Smooth muscle cell (in vitro differentiated cells): ENCODE results near the gene AHRR. TPM values are rescaled to one million over a fixed set of nuclear protein-coding genes. Genes with fewer than 3 reads are reported as not detected.

Experiments
- DNase-seq: peaks from one replicate; lab custom pipeline; 2025; ENCODE audit not compliant: unreplicated experiment; lab: John Stamatoyannopoulos, UW
- H2AFZ ChIP-seq: fragments of 200-600 bp; sonication (generic); 2 replicates; pipeline ENCODE4 v1.6.0; 2016; ENCODE audit warnings: antibody characterized with exemption, low read depth, mild to moderate bottlenecking
- H3F3A ChIP-seq: fragments of 200-600 bp; sonication (generic); 2 replicates; pipeline ENCODE4 v1.6.0; 2017; ENCODE audit warnings: antibody characterized with exemption, low read depth
- H3K27ac ChIP-seq: fragments of 200-600 bp; sonication (generic); 2 replicates; pipeline ENCODE4 v1.5.1; 2016; ENCODE audit warnings: low read depth, mild to moderate bottlenecking
- H3K27me3 ChIP-seq: fragments of 200-600 bp; sonication (generic); 2 replicates; pipeline ENCODE4 v1.6.1; 2016; ENCODE audit warnings: low read depth, mild to moderate bottlenecking
- H3K36me3 ChIP-seq: fragments of 200-600 bp; sonication (generic); 2 replicates; pipeline ENCODE4 v1.5.1; 2016; ENCODE audit warnings: low read depth
- H3K4me1 ChIP-seq: fragments of 200-600 bp; sonication (generic); 2 replicates; pipeline ENCODE4 v1.5.1; 2016; ENCODE audit warnings: low read depth
- H3K4me2 ChIP-seq: fragments of 200-600 bp; sonication (generic); 2 replicates; pipeline ENCODE4 v1.6.0; 2016; ENCODE audit warnings: mild to moderate bottlenecking
- H3K4me3 ChIP-seq: fragments of 200-600 bp; sonication (generic); 2 replicates; pipeline ENCODE4 v1.5.1; 2016; ENCODE audit warnings: mild to moderate bottlenecking
- H3K79me2 ChIP-seq: fragments of 200-600 bp; sonication (generic); 2 replicates; pipeline ENCODE4 v1.6.0; 2016; ENCODE audit warnings: low read depth, mild to moderate bottlenecking
- H3K9ac ChIP-seq: fragments of 200-600 bp; sonication (generic); 2 replicates; pipeline ENCODE4 v1.6.0; 2016; ENCODE audit warnings: low read depth
- H3K9me3 ChIP-seq: fragments of 200-600 bp; sonication (generic); replicated peaks from 2 replicates; pipeline ENCODE4 v1.5.1; 2016; ENCODE audit warnings: low read depth
- H4K20me1 ChIP-seq: fragments of 200-600 bp; sonication (generic); 2 replicates; pipeline ENCODE4 v1.6.0; 2016; ENCODE audit warnings: low read depth
- CTCF ChIP-seq: fragments of 200-600 bp; sonication (generic); IDR thresholded peaks from 2 replicates; pipeline ENCODE4 v1.5.1; 2017; ENCODE audit warnings: borderline replicate concordance, mild to moderate bottlenecking, antibody characterized with exemption; ENCODE audit not compliant: insufficient read depth, poor library complexity, severe bottlenecking
- WGBS: methylation state at CpG from one replicate; pipeline ENCODE4 v1.1.7; 2016; ENCODE audit warnings: low lambda C conversion rate; 5-methylcytosine and 5-hydroxymethylcytosine counted together
- polyA plus RNA-seq: library from polyadenylated mRNA; unstranded; fragments of >200 nt; fragmentation: Nextera tagmentation; extraction: Ambion mirVana; gene quantifications from 2 replicates; pipeline ENCODE4 v1.2.1, GENCODE V29; 2016
- total RNA-seq: library from RNA; depleted of rRNA; stranded (reverse); fragments of >200 nt; gene quantifications from 2 replicates; pipeline ENCODE4 v1.2.3, GENCODE V29; 2014

The AHRR gene
- total and polyA plus RNA-seq, 2 experiments from 2014 or later: 14.4 to 18.2 TPM

GRCh38 chr5:313806-314376, 7.6 kb upstream of the AHRR start:
- DNase-seq: no peak
- Histone ChIP-seq H3K27me3 (peaks cover under 1% of the 10 kb centered on the region), H3K9ac (no peak overlapping the region), H3K36me3 (peaks cover 4% of the 10 kb centered on the region), H4K20me1 (peaks cover 83% of the 10 kb centered on the region), H3K27ac (no peak overlapping the region), H3K4me2 (no peak overlapping the region), H2AFZ (no peak overlapping the region), H3K4me1 (no peaks in the 10 kb centered on the region), H3K9me3 (no peaks in the 10 kb centered on the region), H3K4me3 (no peak overlapping the region), H3F3A (no peaks in the 10 kb centered on the region), H3K79me2 (no peaks in the 10 kb centered on the region)
- TF ChIP-seq CTCF: no peak
- 89% methylated on average over 17 of the region's 17 CpGs for WGBS

GRCh38 chr5:314676-315487, 6.6 kb upstream of the AHRR start:
- H3K4me1 ChIP-seq: no peaks in the 10 kb centered on the region
- H3K9me3 ChIP-seq: no peaks in the 10 kb centered on the region
- no peak overlapping the region for H2AFZ ChIP-seq
- H3K9ac ChIP-seq: no peak overlapping the region
- H3K4me2 ChIP-seq: no peak overlapping the region
- no peaks in the 10 kb centered on the region for H3F3A ChIP-seq
- peaks cover 77% of the 10 kb centered on the region for H4K20me1 ChIP-seq
- TF ChIP-seq CTCF: no peak
- peaks cover 4% of the 10 kb centered on the region for H3K36me3 ChIP-seq
- H3K27ac ChIP-seq: no peak overlapping the region
- no peaks in the 10 kb centered on the region for H3K79me2 ChIP-seq
- no peak for DNase-seq
- H3K27me3 ChIP-seq: peaks cover 11% of the 10 kb centered on the region
- WGBS: 90% methylated on average over 18 of the region's 18 CpGs
- no peak overlapping the region for H3K4me3 ChIP-seq

- no peaks in the 10 kb centered on the region for H3K79me2 ChIP-seq
- H3K9me3 ChIP-seq: no peaks in the 10 kb centered on the region
- H3K4me1 ChIP-seq: peaks cover 4% of the 10 kb centered on the region
- peaks cover 18% of the 10 kb centered on the region for H3K27me3 ChIP-seq
- TF ChIP-seq CTCF: no peak
- no peak for DNase-seq
- H4K20me1 ChIP-seq: peaks cover 70% of the 10 kb centered on the region
- peaks cover 4% of the 10 kb centered on the region for H3K36me3 ChIP-seq
- H3K27ac ChIP-seq: no peak overlapping the region
- 93% methylated on average over 14 of the region's 14 CpGs for WGBS
- H3K4me2 ChIP-seq: no peak overlapping the region
- no peaks in the 10 kb centered on the region for H3F3A ChIP-seq
- H2AFZ ChIP-seq: no peak overlapping the region
- no peak overlapping the region for H3K9ac ChIP-seq
- no peak overlapping the region for H3K4me3 ChIP-seq
These were observed 5.9 kb upstream of the AHRR start for GRCh38 chr5:315488-316209.
